SU-DHL-6 (cell line): Measurements from ENCODE around the gene DUOX2.

ENCODE experiments used
- CTCF ChIP-seq: fragments of 200-600 bp; sonication (generic); IDR thresholded peaks from one replicate; pipeline ENCODE4 v1.5.1; 2017; ENCODE audit warnings: antibody characterized with exemption, mild to moderate bottlenecking, low read length, moderate library complexity; ENCODE audit not compliant: insufficient read depth, poor library complexity, severe bottlenecking
- EZH2phosphoT487 ChIP-seq: fragments of 200-600 bp; sonication (generic), shearing (Covaris generic); conservative IDR thresholded peaks from 2 replicates; pipeline ENCODE4 v1.6.1; 2018; ENCODE audit warnings: mild to moderate bottlenecking, antibody characterized with exemption, low read length, moderate library complexity, mixed read lengths

DNA sequence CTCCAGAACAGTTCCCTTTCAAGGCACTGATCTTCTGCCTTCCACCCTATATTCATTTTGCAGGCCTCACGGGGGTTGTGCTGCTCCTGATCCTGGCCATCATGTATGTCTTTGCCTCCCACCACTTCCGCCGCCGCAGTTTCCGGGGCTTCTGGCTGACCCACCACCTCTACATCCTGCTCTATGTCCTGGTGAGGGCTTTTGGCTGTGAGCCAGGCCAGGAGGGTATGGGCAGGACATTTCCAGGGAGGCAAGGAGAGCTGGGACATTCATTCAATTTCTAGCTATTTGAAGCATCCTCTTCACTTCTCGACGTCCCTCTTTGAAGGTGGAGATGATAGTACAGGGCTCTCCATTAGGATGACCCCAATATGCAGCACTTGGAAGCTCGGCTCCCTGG is 41.8 kb upstream of the DUOX2 start:
- no peak for TF ChIP-seq CTCF
- no peak for TF ChIP-seq EZH2phosphoT487
